Stimulated activated CD4-positive, alpha-beta T cell treated with anti-CD3 and anti-CD28 coated beads, Interleukin-12 subunit alpha, Interleukin-12 subunit beta, amount 100 ng/mL, for 48 hours (primary cell): ENCODE measurements around the gene STXBP5L.
"Not testable (repeated sequence)": the region's sequence is repeated elsewhere in the genome, so short reads cannot be mapped to it uniquely, and the experiment has no call there.

Experiments used
- DNase-seq, 3 donors: peaks; one replicate each; pipeline ENCODE4 v3.0.0-alpha.2; 2020; ENCODE audit warnings: low read depth in 2 of 3, low spot score in 1 of 3

Gene STXBP5L

DNA sequence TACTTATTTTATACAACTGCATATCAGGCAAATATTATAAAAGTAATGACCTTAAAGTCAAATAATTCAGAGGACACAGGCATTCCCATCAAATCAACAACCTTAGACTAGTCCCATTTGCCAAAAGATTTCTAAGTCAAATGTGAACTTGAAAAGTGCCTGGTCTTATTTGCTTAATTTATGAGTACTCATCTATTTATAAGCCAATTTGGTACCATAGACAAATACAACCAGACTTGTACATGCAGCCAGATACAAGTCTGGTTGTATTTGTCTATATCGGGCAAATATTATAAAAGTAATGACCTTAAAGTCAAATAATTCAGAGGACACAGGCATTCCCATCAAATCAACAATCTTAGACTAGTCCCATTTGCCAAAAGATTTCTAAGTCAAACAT, 322.2 kb downstream of the STXBP5L start:
- DNase-seq = not testable (repeated sequence)

DNA sequence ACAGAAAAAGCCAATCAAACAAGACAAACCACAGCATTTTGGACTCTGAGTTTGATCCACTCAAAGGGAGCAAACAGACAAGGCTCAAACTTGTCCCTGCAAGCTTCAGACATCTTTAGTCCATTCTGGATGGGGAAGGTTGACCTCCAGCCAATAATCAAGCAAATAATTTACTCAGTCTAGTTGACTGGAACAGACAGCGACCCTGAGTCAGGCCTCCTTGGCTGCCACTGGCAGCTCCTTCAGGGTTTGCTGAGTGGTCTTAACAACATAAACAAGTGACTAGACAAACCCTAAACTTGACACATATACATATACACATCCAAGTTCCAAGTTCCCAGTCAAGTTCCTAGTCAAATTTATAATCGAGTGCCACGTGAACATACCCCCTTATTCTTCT, 323.9 kb downstream of the STXBP5L start:
- no peak for DNase-seq

DNA sequence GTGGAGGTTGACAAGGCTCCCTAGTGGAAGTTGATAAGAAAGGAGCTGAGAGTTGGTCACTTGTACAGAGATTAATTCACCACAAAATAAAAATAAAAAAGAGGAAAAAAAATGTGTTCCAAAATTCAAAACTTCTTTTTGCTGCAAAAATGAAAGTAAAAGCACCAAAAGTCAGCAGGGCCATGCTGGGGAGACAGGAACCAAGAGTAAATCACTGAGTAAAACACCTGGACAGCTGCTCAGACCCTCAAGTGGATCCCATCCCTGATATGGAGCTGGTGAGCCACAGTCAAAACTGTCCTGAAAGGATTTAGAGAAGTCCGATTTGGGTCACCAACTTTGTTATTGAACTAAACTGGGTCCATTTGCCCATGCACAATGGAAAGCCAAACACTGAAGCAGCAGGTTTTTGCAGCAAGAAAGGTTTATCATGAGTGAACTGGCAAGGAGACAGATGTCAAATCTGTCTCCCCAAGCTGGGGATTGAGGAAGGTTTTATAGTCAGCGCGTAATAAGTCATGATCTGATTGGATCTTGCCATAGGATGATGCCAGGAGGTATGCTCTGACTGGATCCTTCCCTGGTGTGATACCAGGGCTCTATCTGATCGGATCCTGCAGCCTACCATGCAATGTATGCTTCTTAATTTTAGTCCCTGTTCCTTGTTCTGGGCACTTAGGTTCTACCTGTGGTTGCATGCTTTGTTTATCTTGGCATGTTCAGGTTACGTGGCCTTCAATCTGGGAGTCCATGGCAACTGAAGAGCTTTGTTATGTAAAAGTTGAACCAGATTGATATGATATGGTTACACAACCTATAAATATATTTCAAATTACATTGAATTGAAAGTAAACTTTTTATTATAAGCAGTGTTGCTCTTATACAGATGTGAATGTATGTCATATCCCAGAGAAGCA, 324.6 kb downstream of the STXBP5L start:
- DNase-seq = no peak

DNA sequence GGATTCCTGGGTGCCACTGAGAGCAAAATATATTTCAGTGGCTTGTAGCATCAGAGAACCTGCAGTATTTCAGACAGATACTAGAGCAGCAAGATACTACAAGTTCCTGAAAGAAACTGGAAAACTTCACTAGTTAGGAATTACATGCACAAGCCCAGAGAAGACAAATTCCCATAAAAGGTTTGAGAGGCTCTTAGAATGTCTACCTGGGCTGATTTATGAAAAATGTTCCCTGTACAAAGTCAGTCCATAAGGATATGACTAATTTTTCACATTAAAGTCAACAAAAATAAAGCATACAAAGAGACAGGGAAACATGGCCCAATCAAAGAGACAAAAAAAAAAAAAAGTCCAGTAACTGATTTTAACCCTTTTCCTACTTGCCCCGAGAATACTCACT, 335.2 kb downstream of the STXBP5L start:
- DNase-seq = no peak

DNA sequence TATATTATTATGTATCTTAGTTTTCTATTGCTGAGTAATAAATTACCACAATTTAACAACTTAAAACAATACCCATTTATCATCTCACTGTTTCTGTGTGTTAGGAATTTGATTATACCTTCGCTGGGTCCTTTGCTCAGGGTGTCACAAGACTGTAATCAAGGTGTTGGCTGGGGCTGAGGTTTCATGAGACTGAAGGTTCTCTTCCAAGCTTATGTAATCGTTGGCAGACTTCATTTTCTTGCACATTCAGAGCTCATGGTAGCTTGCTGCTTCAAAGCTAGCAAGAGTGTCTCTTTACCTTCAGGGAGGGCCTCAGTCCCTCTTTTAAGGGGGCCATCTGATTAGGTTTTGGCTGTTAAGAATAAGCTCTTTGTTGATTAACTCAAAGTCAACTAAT, 344.7 kb downstream of the STXBP5L start:
- no peak for DNase-seq

DNA sequence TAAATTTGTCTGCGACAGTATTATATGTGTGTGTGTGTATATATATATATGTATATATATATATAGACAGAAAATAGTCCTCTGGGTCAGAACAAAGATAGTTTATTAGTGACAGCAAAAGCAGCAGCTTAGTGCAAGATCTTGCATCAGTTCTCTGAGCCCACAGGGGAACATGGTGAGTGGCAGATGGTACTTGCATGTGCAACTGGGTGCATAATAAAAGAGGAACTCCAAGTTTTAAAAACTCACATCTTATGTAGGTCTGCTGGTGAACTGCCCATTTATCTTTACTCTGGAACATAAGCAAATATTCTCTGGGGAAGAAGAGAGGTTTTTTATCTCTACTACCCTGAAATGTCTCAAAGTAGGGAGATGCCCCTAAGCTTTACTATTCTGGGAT, 361.4 kb downstream of the STXBP5L start:
- DNase-seq = no peak

DNA sequence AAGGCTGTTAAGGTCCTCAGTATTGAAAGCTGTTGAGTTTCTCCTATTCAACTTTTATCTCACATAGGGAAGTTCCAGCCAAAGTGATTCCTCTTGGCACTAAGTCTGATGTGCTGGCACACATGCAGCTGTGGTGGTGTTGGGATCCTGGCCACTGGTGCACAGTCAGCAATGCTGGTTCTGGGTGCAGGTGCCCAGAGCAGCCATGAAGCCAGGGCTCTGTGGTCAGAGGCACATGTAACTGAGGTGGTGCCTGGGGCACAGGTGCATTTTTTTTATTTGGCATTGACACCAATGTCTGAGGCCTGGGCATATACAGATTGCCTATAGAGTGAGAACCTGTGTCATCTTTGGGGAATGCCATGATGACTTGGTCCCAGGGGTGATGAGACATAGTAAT, 366.4 kb downstream of the STXBP5L start:
- no peak for DNase-seq

DNA sequence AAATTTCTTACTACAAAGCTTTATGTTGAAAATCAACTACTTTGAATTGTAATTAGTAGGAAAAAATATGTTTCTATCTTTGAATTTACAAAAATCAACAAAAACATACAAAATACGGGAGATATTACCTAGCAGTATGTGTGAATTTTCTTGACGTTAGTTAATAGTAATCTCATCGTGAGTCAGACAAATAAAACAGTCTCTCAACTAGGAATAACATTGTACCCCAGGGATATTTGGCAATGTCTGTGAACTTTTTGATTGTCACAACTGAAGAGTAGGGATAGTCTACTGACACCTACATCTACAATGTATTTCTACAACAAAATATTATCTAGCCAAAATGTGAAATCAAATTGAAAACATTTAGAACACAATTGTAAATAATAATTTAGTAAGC, 387.4 kb downstream of the STXBP5L start:
- no peak for DNase-seq

DNA sequence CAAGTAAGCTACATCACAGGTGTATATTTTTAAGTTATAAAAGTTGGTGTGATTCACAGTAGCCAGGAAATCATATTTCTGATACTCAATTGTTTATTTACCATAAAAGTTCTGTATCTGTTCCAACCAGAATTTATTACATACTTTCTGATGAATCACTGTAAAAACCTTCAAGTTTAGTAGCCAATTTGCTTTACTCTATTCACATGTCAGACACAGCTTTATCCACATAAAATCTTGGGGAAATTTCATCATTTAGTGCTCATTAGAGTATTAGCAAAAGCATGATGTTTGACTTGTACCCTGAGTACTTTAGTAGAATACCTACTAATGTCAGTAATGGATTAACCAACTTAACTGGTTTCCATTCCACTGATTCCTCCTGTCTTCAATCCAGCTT, 388.0 kb downstream of the STXBP5L start:
- DNase-seq = no peak

DNA sequence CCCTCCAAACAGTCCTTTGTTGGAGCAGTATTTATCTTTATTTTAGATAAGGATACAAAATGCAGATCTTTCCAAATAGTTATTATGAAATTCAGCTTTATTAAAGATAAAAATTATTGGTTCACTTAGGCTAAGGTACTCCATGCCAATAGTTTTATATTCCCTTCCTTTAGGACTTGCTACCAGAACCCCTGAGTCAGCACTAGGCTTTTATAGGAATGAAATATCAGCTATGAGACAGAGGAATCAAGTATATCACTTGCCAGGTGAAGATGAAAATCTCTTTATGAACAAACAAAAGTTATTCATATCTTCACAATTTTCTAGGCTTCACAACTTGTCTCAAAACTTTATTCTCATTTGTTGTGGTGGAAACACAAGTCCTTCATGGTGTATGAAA, 416.3 kb downstream of the STXBP5L start:
- no peak for DNase-seq

DNA sequence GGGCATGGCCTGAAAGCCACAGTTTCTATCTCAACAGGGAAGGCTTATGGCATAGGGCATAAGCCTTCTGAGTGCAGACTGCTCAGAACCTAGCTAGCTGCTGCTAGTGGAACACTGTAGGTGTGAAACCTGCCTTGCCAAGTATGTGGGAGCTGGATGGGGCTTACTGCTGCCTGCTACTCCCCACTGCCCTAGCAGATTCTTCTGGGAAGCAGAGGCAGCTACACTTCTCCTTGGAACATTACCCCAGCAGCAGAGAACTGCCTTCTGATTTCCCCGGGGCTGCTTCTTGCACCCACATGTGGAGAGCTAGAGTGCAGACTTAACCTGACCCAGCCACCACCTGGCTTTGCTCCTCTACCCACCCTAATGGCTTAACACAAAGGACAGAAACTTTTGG, 422.1 kb downstream of the STXBP5L start:
- DNase-seq = no peak

DNA sequence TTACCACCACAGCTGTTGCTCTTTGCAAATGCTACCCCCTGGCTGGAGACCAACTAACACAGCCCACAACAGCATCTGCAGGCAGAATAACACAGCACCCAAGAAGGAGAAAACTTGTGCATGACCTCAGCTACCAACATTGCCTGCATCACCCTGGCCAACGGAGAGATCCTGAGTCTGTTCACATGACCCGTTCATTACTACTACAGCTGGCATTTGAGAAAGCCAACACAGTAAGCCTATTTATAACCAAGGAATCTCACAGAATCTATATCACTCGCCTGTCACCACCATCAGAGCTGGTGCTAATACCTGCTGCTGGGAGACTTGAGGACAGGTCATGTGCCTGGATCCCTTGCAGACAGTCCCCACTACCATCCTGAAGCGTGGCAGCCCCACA, 422.6 kb downstream of the STXBP5L start:
- DNase-seq = no peak

DNA sequence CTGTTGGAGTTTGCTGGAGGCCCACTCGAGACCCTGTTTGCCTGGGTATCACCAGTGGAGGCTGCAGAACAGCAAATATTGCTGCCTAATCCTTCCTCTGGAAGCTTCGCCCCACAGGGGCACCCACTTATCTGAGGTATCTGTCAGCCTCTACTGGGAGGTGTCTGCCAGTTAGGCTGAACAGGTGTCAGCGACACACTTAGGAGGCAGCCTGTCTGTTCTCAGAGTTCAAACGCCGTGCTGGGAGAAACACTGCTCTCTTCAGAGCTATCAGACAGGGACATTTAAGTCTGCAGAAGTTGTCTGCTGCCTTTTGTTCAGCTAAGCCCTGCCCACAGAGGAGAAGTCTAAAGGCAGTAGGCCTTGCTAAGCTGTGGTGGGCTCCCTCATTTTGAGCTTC, 448.0 kb downstream of the STXBP5L start:
- DNase-seq = not testable (repeated sequence)

DNA sequence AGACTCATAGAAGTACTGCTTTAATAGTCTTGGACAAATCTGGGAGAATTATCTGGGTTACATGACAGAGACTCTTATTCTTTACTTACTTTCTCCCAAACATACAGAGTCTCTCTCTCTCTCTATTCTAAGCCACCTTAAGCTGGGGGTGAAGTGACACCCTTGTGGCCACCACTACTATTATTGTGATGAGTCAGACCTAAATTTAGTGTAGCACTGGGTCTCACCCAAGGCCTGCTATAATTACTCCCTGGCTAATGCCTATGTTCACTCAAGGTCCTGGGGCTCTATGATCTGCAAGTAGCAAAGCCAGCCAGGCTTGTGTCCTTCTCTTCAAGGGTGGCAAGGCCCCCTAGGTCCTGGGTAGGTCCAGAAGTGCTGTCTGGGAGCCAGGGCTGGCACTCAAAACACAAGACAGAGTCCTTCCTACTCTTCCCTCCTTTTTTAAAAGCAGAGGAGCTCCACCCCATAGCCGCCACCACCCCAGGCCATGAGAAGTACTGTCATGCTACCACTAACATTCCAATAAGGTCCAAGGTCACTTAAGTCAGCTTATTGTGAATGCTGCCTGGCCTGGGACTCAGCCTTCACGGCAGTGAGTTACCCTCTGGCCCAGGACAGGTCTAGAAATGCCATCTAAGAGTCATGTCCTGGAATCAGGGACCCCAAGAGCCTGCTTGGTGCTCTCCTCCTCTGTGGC, 454.2 kb downstream of the STXBP5L start:
- no peak for DNase-seq

DNA sequence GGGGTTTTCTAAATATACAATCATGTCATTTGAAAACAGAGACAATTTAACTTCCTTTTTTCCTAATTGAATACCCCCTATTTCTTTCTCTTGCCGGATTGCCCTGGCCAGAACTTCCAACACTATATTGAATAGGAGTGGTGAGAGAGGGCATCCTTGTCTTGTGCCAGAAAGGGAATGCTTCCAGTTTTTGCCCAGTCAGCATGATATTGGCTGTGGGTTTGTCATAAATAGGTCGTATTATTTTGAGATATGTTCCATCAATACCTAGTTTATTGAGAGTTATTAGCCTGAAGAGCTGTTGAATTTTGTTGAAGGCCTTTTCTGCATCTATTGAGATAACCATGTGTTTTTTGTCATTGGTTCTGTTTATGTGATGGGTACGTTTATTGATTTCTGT, 480.3 kb downstream of the STXBP5L start:
- DNase-seq = not testable (repeated sequence)

DNA sequence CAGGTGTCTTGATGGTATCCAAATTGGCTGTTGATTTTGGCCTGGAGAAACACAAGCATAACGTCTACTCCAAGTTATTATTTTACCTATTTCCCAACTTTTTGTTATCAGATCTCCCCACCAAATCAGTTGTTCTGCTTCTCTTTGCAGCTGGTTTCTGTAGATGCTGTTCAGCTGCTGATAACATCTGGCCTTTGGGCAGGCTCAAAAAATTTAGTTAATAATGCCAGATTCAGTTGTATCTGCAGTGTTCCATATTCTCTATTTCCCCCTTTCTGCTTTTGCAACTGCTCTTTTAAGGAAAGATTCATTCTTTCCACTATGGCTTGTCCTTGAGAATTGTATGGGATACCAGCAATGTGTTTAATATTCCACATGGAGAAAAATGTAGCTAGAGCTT, 488.0 kb downstream of the STXBP5L start:
- not testable (repeated sequence) for DNase-seq

DNA sequence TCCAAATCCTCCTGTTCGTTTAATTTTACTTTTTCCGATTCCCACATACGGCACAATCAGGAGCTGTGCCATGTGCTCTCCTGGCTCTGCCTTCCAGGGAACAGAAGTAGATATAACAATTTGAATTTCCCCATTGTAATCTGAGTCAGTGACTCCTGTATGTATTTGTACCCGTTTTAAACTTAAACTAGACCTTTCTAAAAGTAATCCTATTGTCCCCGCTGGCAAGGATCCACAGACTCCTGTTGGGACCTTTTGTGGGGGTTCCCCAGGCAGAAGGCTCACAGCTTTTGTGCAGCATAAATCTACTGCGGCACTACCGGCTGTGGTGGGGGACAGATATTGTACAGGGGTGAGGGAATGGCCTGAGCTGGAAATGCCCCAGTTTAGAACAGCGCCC, 490.0 kb downstream of the STXBP5L start:
- DNase-seq = not testable (repeated sequence)

DNA sequence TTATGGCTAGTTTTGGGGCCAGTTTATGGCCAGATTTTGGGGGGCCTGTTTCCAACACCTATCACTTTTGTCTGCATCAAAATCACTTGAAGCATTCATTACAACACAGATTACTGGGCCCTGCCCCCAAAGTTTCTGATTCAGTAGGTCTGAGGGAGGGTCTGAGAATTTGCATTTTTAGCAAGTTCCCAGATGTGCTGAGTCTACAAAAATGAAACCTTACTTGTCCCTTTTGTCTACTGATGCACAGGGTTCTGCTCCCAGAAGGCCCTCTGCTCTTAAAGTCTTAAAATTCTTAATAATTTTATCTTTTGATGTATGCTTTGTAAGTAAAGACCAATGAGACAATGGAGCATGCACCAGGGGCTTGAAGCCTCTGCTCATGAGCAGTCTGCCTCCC, 491.8 kb downstream of the STXBP5L start:
- no peak for DNase-seq

DNA sequence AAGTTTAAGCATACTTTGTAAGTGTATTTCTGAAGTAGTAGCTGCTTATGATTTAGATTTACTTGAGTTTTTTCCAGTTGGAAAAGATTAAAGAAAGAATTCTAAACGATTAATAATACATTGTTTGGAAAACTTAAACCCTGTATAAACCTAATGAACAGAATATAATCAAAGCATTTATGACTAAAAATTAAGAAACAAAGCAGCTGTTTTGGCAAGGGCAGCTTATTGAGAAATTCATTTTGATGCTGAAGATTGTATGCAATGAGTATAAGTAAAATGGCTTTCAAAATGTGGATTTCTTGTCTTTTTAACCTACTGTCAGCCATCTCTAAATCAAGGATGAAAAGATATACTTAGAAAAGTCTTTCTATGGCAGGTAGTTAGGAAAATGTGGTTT, 497.6 kb downstream of the STXBP5L start:
- DNase-seq = no peak

DNA sequence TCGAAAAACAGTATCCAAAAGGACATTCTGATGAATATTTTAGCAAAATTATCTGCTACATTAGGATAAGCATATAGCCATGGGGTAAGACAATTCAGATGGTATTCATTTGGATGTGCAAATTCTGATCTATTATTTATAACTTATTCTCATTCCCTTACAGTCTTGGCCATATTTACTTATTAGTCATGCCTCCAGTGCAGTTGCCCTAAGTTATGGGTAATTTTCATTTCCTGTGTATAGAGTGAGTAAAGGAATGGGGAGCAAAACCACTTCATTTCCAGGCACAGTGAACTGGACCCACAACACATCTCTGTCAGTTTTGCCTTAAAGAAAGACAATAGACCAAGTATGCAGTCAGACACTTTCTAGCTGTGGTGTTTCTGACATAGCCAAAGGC, 503.5 kb downstream of the STXBP5L start:
- no peak for DNase-seq

DNA sequence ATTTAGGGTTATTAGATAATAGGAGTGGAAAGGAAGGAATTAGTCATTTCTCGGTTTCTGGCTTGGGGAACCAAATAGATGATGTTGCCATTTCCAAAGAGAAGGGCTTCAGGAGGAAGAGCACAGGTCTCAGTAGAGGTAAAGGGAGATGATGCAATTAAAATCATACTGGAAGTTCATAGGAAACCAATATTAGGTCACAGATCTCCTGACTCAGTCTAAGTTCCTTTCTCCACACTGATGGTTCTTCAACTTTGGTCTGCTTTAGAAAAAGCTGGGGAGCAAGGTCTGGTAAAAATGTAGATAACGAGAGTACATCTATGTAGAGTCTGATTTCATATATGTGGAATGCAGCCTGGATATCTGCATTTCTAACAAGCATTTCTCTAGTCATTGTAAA, 506.9 kb downstream of the STXBP5L start:
- no peak for DNase-seq

DNA sequence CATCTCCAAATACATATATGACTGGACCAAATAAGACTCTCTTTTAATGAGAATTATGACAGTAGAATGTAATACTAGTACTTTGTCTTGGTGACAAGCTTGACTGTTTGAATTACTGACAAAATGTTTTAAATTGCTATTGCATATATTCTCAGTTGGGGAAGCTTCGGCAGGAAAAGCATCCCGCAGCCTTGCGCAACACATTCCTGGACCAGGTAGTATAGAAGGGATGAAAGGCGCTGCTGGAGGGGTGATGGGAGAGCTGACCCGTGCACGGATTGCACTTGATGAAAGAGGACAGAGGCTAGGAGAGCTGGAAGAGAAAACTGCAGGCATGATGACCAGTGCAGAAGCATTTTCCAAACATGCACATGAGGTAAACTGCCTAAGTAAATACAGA, 510.2 kb downstream of the STXBP5L start:
- DNase-seq = no peak

DNA sequence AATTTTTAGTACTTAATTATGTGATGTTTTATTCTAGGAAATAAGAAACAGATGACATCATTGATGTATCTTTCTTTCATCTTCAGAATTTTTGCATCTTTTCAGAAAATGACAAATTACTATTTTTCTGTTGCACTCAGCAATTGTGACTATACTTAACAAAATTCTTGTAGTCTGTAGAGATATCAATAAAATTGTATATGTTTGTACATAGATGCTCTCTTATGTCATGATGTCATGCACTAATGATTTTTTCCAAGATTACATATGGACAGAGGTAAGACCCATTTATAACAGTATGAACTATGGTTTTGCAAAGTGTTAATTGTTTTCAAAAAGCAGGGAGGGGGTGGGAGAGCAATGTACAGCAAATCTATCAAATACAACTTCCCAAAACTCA, 516.5 kb downstream of the STXBP5L start:
- DNase-seq = no peak
